Neuronal stem cell (in vitro differentiated cells): Measurements from ENCODE around the gene C7orf57.

Experiments
- DNase-seq: peaks from one replicate; pipeline ENCODE4 v3.0.0-alpha.2; 2013; ENCODE audit warnings: low spot score
- H2AFZ ChIP-seq: one replicate; pipeline ENCODE4 v1.6.1; 2013; ENCODE audit warnings: mild to moderate bottlenecking, low read length, inconsistent platforms
- H2AK5ac ChIP-seq: 2 replicates; pipeline ENCODE4 v1.6.1; 2013; ENCODE audit warnings: low read depth, mild to moderate bottlenecking, inconsistent platforms, low read length, moderate library complexity, mixed read lengths
- H2BK120ac ChIP-seq: 2 replicates; pipeline ENCODE4 v1.6.1; 2013; ENCODE audit warnings: low read depth, mild to moderate bottlenecking, inconsistent platforms, low read length, moderate library complexity, mixed read lengths
- H2BK12ac ChIP-seq: one replicate; pipeline ENCODE4 v1.6.1; 2013; ENCODE audit warnings: low read length, inconsistent platforms
- H2BK15ac ChIP-seq: 2 replicates; pipeline ENCODE4 v1.6.1; 2013; ENCODE audit warnings: mild to moderate bottlenecking, low read length, inconsistent platforms, mixed read lengths
- H2BK5ac ChIP-seq: one replicate; pipeline ENCODE4 v1.6.1; 2013; ENCODE audit warnings: inconsistent platforms, mild to moderate bottlenecking, low read length, moderate library complexity
- H3K14ac ChIP-seq: one replicate; pipeline ENCODE4 v1.6.1; 2013; ENCODE audit warnings: low read length, inconsistent platforms
- H3K18ac ChIP-seq: 2 replicates; pipeline ENCODE4 v1.6.1; 2013; ENCODE audit warnings: low read length, inconsistent platforms
- H3K23ac ChIP-seq: 2 replicates; pipeline ENCODE4 v1.6.1; 2013; ENCODE audit warnings: low read depth, mild to moderate bottlenecking, mixed read lengths, low read length, inconsistent platforms; ENCODE audit not compliant: poor library complexity
- H3K27ac ChIP-seq: replicated peaks from 3 replicates; pipeline ENCODE4 v1.5.1; 2013; ENCODE audit warnings: low read length, inconsistent platforms
- H3K27me3 ChIP-seq, 3 experiments: 2 replicates each; pipeline ENCODE4 v1.6.1; 2013; ENCODE audit warnings: low read length in 3 of 3, mild to moderate bottlenecking in 2 of 3, inconsistent platforms in 1 of 3, low read depth in 1 of 3, mixed read lengths in 1 of 3, moderate library complexity in 1 of 3; ENCODE audit not compliant: control insufficient read depth in 3 of 3, insufficient read depth in 3 of 3
- H3K36me3 ChIP-seq, 2 donors: replicated peaks in 1 of 2; 2 replicates each; pipeline ENCODE4 v1.6.1; 2013; ENCODE audit warnings: low read length in 2 of 2; ENCODE audit not compliant: control insufficient read depth in 2 of 2, insufficient read depth in 2 of 2
- H3K4ac ChIP-seq: 2 replicates; pipeline ENCODE4 v1.6.1; 2013; ENCODE audit warnings: inconsistent platforms, mild to moderate bottlenecking, low read length, moderate library complexity
- H3K4me1 ChIP-seq, 2 donors: 1 replicate in 1 of 2; 2 replicates in 1 of 2; pipeline ENCODE4 v1.6.1; 2013; ENCODE audit warnings: low read length in 2 of 2, low read depth in 1 of 2; ENCODE audit not compliant: control insufficient read depth in 2 of 2, insufficient read depth in 1 of 2
- H3K4me2 ChIP-seq: one replicate; pipeline ENCODE4 v1.6.1; 2013; ENCODE audit warnings: mild to moderate bottlenecking, low read length, inconsistent platforms; ENCODE audit not compliant: insufficient read depth, poor library complexity, severe bottlenecking
- H3K4me3 ChIP-seq, 2 donors: 2 replicates each; pipeline ENCODE4 v1.5.1; 2013; ENCODE audit warnings: low read length in 2 of 2, mild to moderate bottlenecking in 2 of 2, inconsistent platforms in 1 of 2, moderate library complexity in 1 of 2
- H3K79me1 ChIP-seq: one replicate; pipeline ENCODE4 v1.6.1; 2013; ENCODE audit warnings: low read depth, mild to moderate bottlenecking, inconsistent platforms, low read length, moderate library complexity
- H3K9ac ChIP-seq: one replicate; pipeline ENCODE4 v1.6.1; 2013; ENCODE audit warnings: mild to moderate bottlenecking, low read depth, low read length, inconsistent platforms; ENCODE audit not compliant: poor library complexity
- H3K9me3 ChIP-seq, 2 donors: replicated peaks in 1 of 2; 2 replicates each; pipeline versions ENCODE3 to v1.6.1; 2013; ENCODE audit warnings: low read length in 2 of 2, mild to moderate bottlenecking in 2 of 2, inconsistent platforms in 1 of 2, low read depth in 1 of 2, mixed read lengths in 1 of 2, moderate library complexity in 1 of 2; ENCODE audit not compliant: control insufficient read depth in 2 of 2, insufficient read depth in 1 of 2
- H4K8ac ChIP-seq: one replicate; pipeline ENCODE4 v1.6.1; 2013; ENCODE audit warnings: low read depth, mild to moderate bottlenecking, inconsistent platforms, low read length, moderate library complexity
- H4K91ac ChIP-seq: one replicate; pipeline ENCODE4 v1.6.1; 2013; ENCODE audit warnings: low read length, low read depth, mild to moderate bottlenecking, inconsistent platforms; ENCODE audit not compliant: poor library complexity
- WGBS, 2 donors: extraction: QIAGEN DNeasy Blood & Tissue Kit; methylation state at CpG; one replicate each; pipeline ENCODE4 v1.1.7; 2013; ENCODE audit warnings: missing lambda C conversion rate in 2 of 2, mixed read lengths in 1 of 2; ENCODE audit not compliant: insufficient read length in 2 of 2, insufficient replicate concordance in 1 of 2; ENCODE audit errors: extremely low coverage in 2 of 2; 5-methylcytosine and 5-hydroxymethylcytosine counted together

The C7orf57 gene

GRCh38 chr7:48038815-48039506 is 3.6 kb downstream of the C7orf57 start:
- no peak overlapping the region for H3K4me3 ChIP-seq

GRCh38 chr7:48040944-48041652 is 5.8 kb downstream of the C7orf57 start:
- no peak overlapping the region for H3K18ac ChIP-seq

More at GRCh38 chr7:48038815-48039506, 3.6 kb downstream of the C7orf57 start:
- Histone ChIP-seq H3K18ac (no peak overlapping the region), H3K27ac (no peak overlapping the region), H4K8ac (no peak overlapping the region), H3K4me1 (peaks cover 5 to 13% of the 10 kb centered on the region in 2 donors), H3K23ac (no peak overlapping the region), H2BK15ac (no peak overlapping the region), H4K91ac (no peak overlapping the region), H3K9me3 (peaks cover 0 to 3% of the 10 kb centered on the region in 2 donors), H3K14ac (no peak overlapping the region), H2BK12ac (no peak overlapping the region), H2AK5ac (no peak overlapping the region), H3K4me2 (no peak overlapping the region), H3K4ac (no peak overlapping the region), H3K9ac (no peak overlapping the region), H3K27me3 (peaks cover 5 to 41% (median 19%) of the 10 kb centered on the region in 3 experiments), H3K79me1 (no peaks in the 10 kb centered on the region), H3K36me3 (no peaks in the 10 kb centered on the region), H2BK120ac (no peak overlapping the region), H2AFZ (no peak overlapping the region), H2BK5ac (no peak overlapping the region)
- DNase-seq, result no peak
- WGBS, 2 donors, result no CpG with 5 or more reads among the region's 5 CpGs

GRCh38 chr7:48041653-48041970 is 6.3 kb downstream of the C7orf57 start:
- no peak overlapping the region for H2BK5ac ChIP-seq
- no peak overlapping the region for H3K4me2 ChIP-seq
- no peak overlapping the region for H3K23ac ChIP-seq
- no peak overlapping the region for H3K4ac ChIP-seq
- H3K9ac ChIP-seq, result no peak overlapping the region
- H3K18ac ChIP-seq, result no peak overlapping the region
- whole genome bisulfite sequencing, 2 donors, result no CpG with 5 or more reads among the region's 3 CpGs
- no peaks in the 10 kb centered on the region for H3K9me3 ChIP-seq
- H2BK120ac ChIP-seq, result no peak overlapping the region
- no peak overlapping the region for H4K8ac ChIP-seq
- H3K4me1 ChIP-seq, result peaks cover 0 to 8% of the 10 kb centered on the region in 2 donors
- no peaks in the 10 kb centered on the region for H3K36me3 ChIP-seq
- H2AK5ac ChIP-seq, result no peak overlapping the region
- DNase-seq, result no peak
- no peak overlapping the region for H2BK12ac ChIP-seq
- H3K27me3 ChIP-seq, result peaks cover 0 to 26% (median 7%) of the 10 kb centered on the region in 3 experiments
- H3K4me3 ChIP-seq, result no peak overlapping the region
- no peak overlapping the region for H3K14ac ChIP-seq
- no peak overlapping the region for H2AFZ ChIP-seq
- no peak overlapping the region for H3K27ac ChIP-seq
- no peaks in the 10 kb centered on the region for H3K79me1 ChIP-seq
- no peak overlapping the region for H4K91ac ChIP-seq
- no peak overlapping the region for H2BK15ac ChIP-seq

More at GRCh38 chr7:48040944-48041652, 5.8 kb downstream of the C7orf57 start:
- no peaks in the 10 kb centered on the region for H3K79me1 ChIP-seq
- DNase-seq, result no peak
- H3K27me3 ChIP-seq, result peaks cover 2 to 28% (median 12%) of the 10 kb centered on the region in 3 experiments
- no peaks in the 10 kb centered on the region for H3K9me3 ChIP-seq
- H3K9ac ChIP-seq, result no peak overlapping the region
- H4K91ac ChIP-seq, result no peak overlapping the region
- no peak overlapping the region for H3K23ac ChIP-seq
- WGBS, 2 donors, result no CpG with 5 or more reads among the region's 18 CpGs
- no peak overlapping the region for H2BK12ac ChIP-seq
- H4K8ac ChIP-seq, result peak overlapping the region; percentile 19
- H3K4me1 ChIP-seq, result peaks cover under 1 to 8% of the 10 kb centered on the region in 2 donors
- peak overlapping the region; percentile 34 for H2AK5ac ChIP-seq
- H3K14ac ChIP-seq, result no peak overlapping the region
- H3K4me2 ChIP-seq, result no peak overlapping the region
- no peak overlapping the region for H3K4ac ChIP-seq
- H2AFZ ChIP-seq, result peak overlapping the region; percentile 68
- H2BK15ac ChIP-seq, result no peak overlapping the region
- no peak overlapping the region for H2BK120ac ChIP-seq
- H3K4me3 ChIP-seq, result no peak overlapping the region
- no peaks in the 10 kb centered on the region for H3K36me3 ChIP-seq
- H2BK5ac ChIP-seq, result no peak overlapping the region
- no peak overlapping the region for H3K27ac ChIP-seq

- Histone ChIP-seq H3K9me3 (no peaks in the 10 kb centered on the region), H3K79me1 (no peaks in the 10 kb centered on the region), H3K9ac (no peak overlapping the region), H3K36me3 (no peaks in the 10 kb centered on the region), H3K27me3 (peaks cover 0 to 20% (median 2%) of the 10 kb centered on the region in 3 experiments), H3K27ac (no peak overlapping the region), H3K4me2 (no peak overlapping the region), H4K91ac (no peak overlapping the region), H3K18ac (no peak overlapping the region), H3K14ac (no peak overlapping the region), H4K8ac (no peak overlapping the region), H2BK12ac (no peak overlapping the region), H3K4me1 (peaks cover 0 to 8% of the 10 kb centered on the region in 2 donors), H2BK15ac (no peak overlapping the region), H3K4me3 (no peak overlapping the region), H2AK5ac (no peak overlapping the region), H2AFZ (peak overlapping the region; percentile 18), H3K4ac (no peak overlapping the region), H2BK5ac (no peak overlapping the region), H3K23ac (no peak overlapping the region), H2BK120ac (no peak overlapping the region)
- DNase-seq, result no peak
- WGBS, 2 donors, result no CpG with 5 or more reads among the region's 3 CpGs
Observed at GRCh38 chr7:48042216-48042615, 6.9 kb downstream of the C7orf57 start.
